GM12874 (cell line): ENCODE results near the gene MRAP2.

ENCODE experiments used
- CTCF ChIP-seq: IDR thresholded peaks from 2 replicates; pipeline ENCODE4 v1.5.1; 2011; ENCODE audit warnings: low read depth, mild to moderate bottlenecking, control low read depth, low read length, moderate library complexity; ENCODE audit not compliant: insufficient read depth

MRAP2 gene

DNA sequence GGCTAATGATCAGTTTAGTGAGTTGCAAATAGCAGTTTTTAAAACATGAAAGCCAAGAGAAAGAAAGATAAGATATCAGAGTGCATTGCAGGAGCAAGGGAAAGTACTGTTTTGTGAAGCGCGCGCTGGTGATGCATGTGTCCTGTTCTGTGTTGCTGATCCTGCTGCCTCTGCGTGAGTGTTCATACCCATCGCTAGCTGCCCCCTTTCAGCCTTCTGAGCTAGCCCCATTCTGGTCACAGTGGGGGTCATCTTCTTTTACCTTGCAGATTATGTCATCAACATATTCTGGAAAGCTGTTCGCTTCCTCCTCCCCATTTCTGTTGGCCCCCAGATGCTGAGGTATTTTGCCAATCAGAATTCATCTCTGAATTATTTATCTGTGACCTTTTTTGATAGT lies 1.9 kb downstream of the MRAP2 start:
- TF ChIP-seq CTCF: no peak

DNA sequence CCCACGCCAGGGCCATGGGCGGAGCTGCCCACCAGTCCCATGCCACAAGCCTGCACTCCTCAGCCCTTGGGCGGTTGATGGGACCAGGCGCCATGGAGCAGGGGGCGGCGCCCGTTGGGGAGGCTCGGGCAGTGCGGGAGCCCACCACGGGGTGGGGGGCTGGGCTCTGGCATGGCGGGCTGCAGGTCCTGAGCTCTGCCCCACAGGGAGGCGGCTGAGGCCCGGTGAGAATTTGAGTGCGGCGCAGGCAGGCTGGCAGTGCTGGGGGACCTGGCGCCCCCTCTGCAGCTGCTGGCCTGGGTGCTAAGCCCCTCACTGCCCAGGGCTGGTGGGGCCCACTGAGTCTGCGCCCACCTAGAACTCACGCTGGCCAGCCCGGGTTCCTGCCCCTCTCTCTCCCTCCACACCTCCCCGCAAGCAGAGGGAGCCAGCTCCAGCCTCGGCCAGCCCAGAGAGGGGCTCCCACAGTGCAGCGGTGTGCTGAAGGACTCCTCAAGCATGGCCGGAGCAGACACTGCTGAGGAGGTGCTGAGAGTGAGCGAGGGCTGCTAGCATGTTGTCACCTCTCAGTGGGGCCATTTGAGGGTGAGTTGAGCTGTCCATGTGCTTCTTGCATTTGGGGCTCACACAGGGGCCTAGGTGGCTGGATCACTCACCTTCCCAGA lies 4.0 kb downstream of the MRAP2 start:
- TF ChIP-seq CTCF: no peak

- no peak for TF ChIP-seq CTCF
These were observed 9.0 kb downstream of the MRAP2 start for GRCh38 chr6:84042603-84043002.

- TF ChIP-seq CTCF: no peak
These were observed 10.0 kb downstream of the MRAP2 start for GRCh38 chr6:84043555-84043954.

DNA sequence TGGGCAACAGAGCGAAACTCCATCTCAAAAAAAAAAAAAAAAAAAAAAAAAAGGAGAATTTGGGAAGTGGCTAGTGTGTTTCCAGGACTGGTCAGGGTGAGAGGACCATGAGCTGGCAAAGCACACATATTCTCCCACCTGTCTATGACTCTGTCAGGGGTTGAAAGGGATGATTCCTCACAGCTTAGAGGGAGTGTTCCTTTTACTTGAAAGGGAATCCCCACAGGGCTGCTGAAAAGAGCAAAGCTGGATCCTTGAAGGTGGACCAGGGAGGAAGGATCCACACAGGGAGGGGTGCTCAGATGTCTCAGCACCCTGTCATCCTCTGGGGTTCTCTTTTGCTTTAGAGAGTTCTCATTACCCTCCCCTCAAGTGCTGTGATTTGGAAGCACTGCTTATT lies 13.2 kb downstream of the MRAP2 start:
- no peak for TF ChIP-seq CTCF

DNA sequence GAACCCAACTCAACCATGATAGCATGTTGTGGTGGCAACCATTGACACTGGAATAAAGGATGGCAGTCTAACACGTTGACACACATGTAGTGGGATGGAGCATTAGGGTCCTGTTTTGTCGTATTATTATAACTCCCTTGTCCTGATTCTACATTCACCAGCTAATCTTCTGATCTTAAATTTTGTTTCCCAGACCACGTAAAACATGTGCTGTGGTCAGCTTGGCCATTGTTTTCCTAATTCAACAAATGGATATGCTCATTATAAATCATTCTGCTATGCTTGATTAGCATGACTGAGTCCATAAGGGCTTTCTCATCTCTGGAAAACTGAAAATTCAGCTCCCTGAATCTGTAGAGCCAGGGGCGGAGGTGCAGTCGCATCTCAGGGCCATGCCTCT lies 15.0 kb downstream of the MRAP2 start:
- TF ChIP-seq CTCF: no peak

GRCh38 chr6:84050408-84050807 lies 16.8 kb downstream of the MRAP2 start:
- TF ChIP-seq CTCF: no peak
